Endothelial cell of umbilical vein (primary cell): Measurements from ENCODE around the gene CRY2. TPM values are rescaled to one million over a fixed set of nuclear protein-coding genes. Genes with fewer than 3 reads are reported as not detected.

Experiments
- BruUV-seq: library from RNA; stranded (reverse); fragments of 400-500 nt; replicated peaks from 2 replicates; lab custom pipeline; 2021; lab: Mats Ljungman, UMichigan
- CTCF ChIA-PET: fragments of 300-600, 350-600 bp; sonication (Branson Sonifier 250); formaldehyde crosslinking; loops from one replicate; lab custom pipeline; 2021; ENCODE audit warnings: antibody characterized with exemption, inconsistent platforms; lab: Charles Lee
- POLR2A ChIA-PET: fragments of 300-600, 350-600 bp; sonication (Branson Sonifier 250); formaldehyde crosslinking; loops from one replicate; lab custom pipeline; 2021; ENCODE audit warnings: antibody characterized with exemption, inconsistent platforms; lab: Charles Lee
- DNase-seq: peaks from one replicate; pipeline ENCODE4 v3.0.0-alpha.2; 2011; ENCODE audit warnings: low read depth, low spot score
- FAIRE-seq: peaks from 2 replicates; lab custom pipeline; 2011; peaks lifted over from hg19 to GRCh38; lab: Jason Lieb, UNC
- H2AFZ ChIP-seq: 2 replicates; pipeline ENCODE4 v1.6.0; 2012; ENCODE audit warnings: low read depth, low read length, control low read depth, inconsistent platforms
- H3K27ac ChIP-seq: 2 replicates; pipeline ENCODE4 v1.5.1; 2011; ENCODE audit warnings: low read depth, mild to moderate bottlenecking, control low read depth, low read length, moderate library complexity; ENCODE audit not compliant: insufficient read depth
- H3K27me3 ChIP-seq, 2 experiments: 2 replicates each; pipeline versions ENCODE4 v1.6.0 to v1.6.1; 2011; ENCODE audit warnings: low read length in 2 of 2, mixed read lengths in 1 of 2; ENCODE audit not compliant: control insufficient read depth in 2 of 2, insufficient read depth in 2 of 2
- H3K36me3 ChIP-seq, 2 experiments: 2 replicates in 1 of 2; 3 replicates in 1 of 2; pipeline ENCODE4 v1.5.1; 2011; ENCODE audit warnings: low read length in 2 of 2, mild to moderate bottlenecking in 1 of 2, moderate library complexity in 1 of 2; ENCODE audit not compliant: control insufficient read depth in 2 of 2, insufficient read depth in 2 of 2; ENCODE audit errors: extremely low read depth in 1 of 2
- H3K4me1 ChIP-seq: 3 replicates; pipeline ENCODE4 v1.5.1; 2011; ENCODE audit warnings: mild to moderate bottlenecking, low read length; ENCODE audit not compliant: control insufficient read depth, insufficient read depth; ENCODE audit errors: extremely low read depth
- H3K4me2 ChIP-seq: 2 replicates; pipeline ENCODE4 v1.6.1; 2011; ENCODE audit warnings: low read length, control low read depth, mixed read lengths; ENCODE audit not compliant: insufficient read depth
- H3K4me3 ChIP-seq, 3 experiments: fragments of 200-600 bp in 1 of 3; sonication (generic), shearing (Covaris generic) in 1 of 3; replicated peaks in 1 of 3; 2 replicates each; pipeline ENCODE4 v1.5.1; 2011 to 2016; ENCODE audit warnings: control low read depth in 3 of 3, low read length in 3 of 3, mild to moderate bottlenecking in 2 of 3, inconsistent platforms in 1 of 3, low read depth in 1 of 3, moderate library complexity in 1 of 3; ENCODE audit not compliant: insufficient read depth in 1 of 3
- H3K79me2 ChIP-seq: 2 replicates; pipeline ENCODE4 v1.6.0; 2012; ENCODE audit warnings: low read length, inconsistent platforms; ENCODE audit not compliant: control insufficient read depth, insufficient read depth
- H3K9ac ChIP-seq: replicated peaks from 2 replicates; pipeline ENCODE3; 2011; ENCODE audit warnings: low read length, control low read depth; ENCODE audit not compliant: insufficient read depth; ENCODE audit errors: extremely low read depth
- H3K9me1 ChIP-seq: replicated peaks from 3 replicates; pipeline ENCODE4 v1.6.0; 2011; ENCODE audit warnings: mild to moderate bottlenecking, low read length; ENCODE audit not compliant: control insufficient read depth, insufficient read depth; ENCODE audit errors: extremely low read depth
- H3K9me3 ChIP-seq: replicated peaks from 2 replicates; pipeline ENCODE4 v1.5.1; 2012; ENCODE audit warnings: low read length, inconsistent platforms; ENCODE audit not compliant: control insufficient read depth, insufficient read depth
- H4K20me1 ChIP-seq: replicated peaks from 2 replicates; pipeline ENCODE3; 2011; ENCODE audit warnings: mild to moderate bottlenecking, low read length; ENCODE audit not compliant: control insufficient read depth, insufficient read depth; ENCODE audit errors: extremely low read depth
- EZH2 ChIP-seq: IDR thresholded peaks from 2 replicates; pipeline ENCODE4 v1.6.1; 2012; ENCODE audit warnings: borderline replicate concordance, low read depth, mild to moderate bottlenecking, moderate library complexity, low read length, inconsistent platforms; ENCODE audit not compliant: severe bottlenecking
- FOS ChIP-seq: IDR thresholded peaks from 2 replicates; pipeline ENCODE4 v1.6.1; 2011; ENCODE audit warnings: mild to moderate bottlenecking, low read length, moderate library complexity, borderline replicate concordance; ENCODE audit not compliant: insufficient read depth
- GATA2 ChIP-seq: IDR thresholded peaks from 2 replicates; pipeline ENCODE4 v1.7.0; 2011; ENCODE audit warnings: low read depth, mild to moderate bottlenecking, moderate library complexity, mixed read lengths, low read length; ENCODE audit not compliant: insufficient read length, insufficient read depth
- JUN ChIP-seq: IDR thresholded peaks from 2 replicates; pipeline ENCODE4 v1.6.1; 2011; ENCODE audit warnings: borderline replicate concordance, low read depth; ENCODE audit not compliant: insufficient read length, insufficient read depth
- MAX ChIP-seq: IDR thresholded peaks from 2 replicates; pipeline ENCODE4 v1.6.1; 2011; ENCODE audit not compliant: insufficient read depth, insufficient read length
- MYC ChIP-seq: IDR thresholded peaks from one replicate; pipeline ENCODE4 v1.6.1; 2011; ENCODE audit warnings: mild to moderate bottlenecking, low read depth, low read length
- POLR2A ChIP-seq: IDR thresholded peaks from 2 replicates; pipeline ENCODE4 v1.6.1; 2012; ENCODE audit warnings: low read depth, mild to moderate bottlenecking, control low read depth, low read length
- POLR2AphosphoS5 ChIP-seq: IDR thresholded peaks from 2 replicates; pipeline ENCODE4 v1.6.1; 2012; ENCODE audit warnings: low read depth, mild to moderate bottlenecking, control low read depth, low read length, moderate library complexity; ENCODE audit not compliant: insufficient read depth
- dilution Hi-C: fragments of 300-500 bp; cut with MboI; formaldehyde crosslinking; loops from one replicate; pipeline ENCODE4 v1.15.0; 2019; ENCODE audit warnings: low sequenced_read_pairs; ENCODE audit not compliant: extremely low pct_ligation_motif_present
- intact Hi-C: fragments of 100-400 bp; cut with micrococcal nuclease; formaldehyde crosslinking; loops from one replicate; pipeline ENCODE4 v1.10.0; 2022
- polyA plus RNA-seq, 4 experiments: library from polyadenylated mRNA; depleted of rRNA in 3 of 4; stranded (reverse) in 3 of 4; unstranded in 1 of 4; fragments of >200 nt; gene quantifications; 2 replicates each; pipeline versions ENCODE4 v1.2.1 to v1.2.3, GENCODE V29; 2011 to 2012; ENCODE audit warnings: missing spikeins in 1 of 4
- total RNA-seq: library from RNA; stranded (reverse); gene quantifications from 2 replicates; pipeline ENCODE4 v1.2.3, GENCODE V29; 2021
- TF ChIP-seq, protein P1 (sequence below), 2 donors: IDR thresholded peaks; 1 replicate in 1 of 2; 2 replicates in 1 of 2; pipeline ENCODE4 v1.5.1; 2011; ENCODE audit warnings: low read length in 2 of 2, mild to moderate bottlenecking in 2 of 2, moderate library complexity in 2 of 2, control low read depth in 1 of 2, inconsistent platforms in 1 of 2, low read depth in 1 of 2; ENCODE audit not compliant: insufficient read depth in 1 of 2; ENCODE audit errors: extremely low read depth in 1 of 2

The CRY2 gene
- total and polyA plus RNA-seq, 2 donors (not counting 3 experiments of a cell fraction or from before 2014, with no cell fraction given) = 7.7 to 11.7 TPM

GRCh38 chr11:45864041-45864440 lies 16.8 kb downstream of the CRY2 start:
- H3K79me2 ChIP-seq = no peaks in the 10 kb centered on the region
- H3K27me3 ChIP-seq = no peaks in the 10 kb centered on the region
- TF ChIP-seq JUN (no peak), POLR2AphosphoS5 (no peak), POLR2A (no peak), FOS (no peak)
- BruUV-seq = no TSS peak
- no peaks in the 10 kb centered on the region for H3K9me3 ChIP-seq
- no peak overlapping the region for H2AFZ ChIP-seq
- FAIRE-seq (no peak), DNase-seq (peak; percentile 56)
- no peak overlapping the region for H3K4me2 ChIP-seq
- intact Hi-C loops = no loop called here
- H4K20me1 ChIP-seq = no peaks in the 10 kb centered on the region
- CTCF ChIA-PET = no interaction called here
- H3K36me3 ChIP-seq = peaks cover 0 to 29% of the 10 kb centered on the region in 2 experiments
- H3K4me3 ChIP-seq = no peak overlapping the region
- dilution Hi-C loops = no loop called here
- POLR2A ChIA-PET = no interaction called here
- H3K4me1 ChIP-seq = peaks cover 8% of the 10 kb centered on the region
- H3K27ac ChIP-seq = no peak overlapping the region
- H3K9me1 ChIP-seq = no peaks in the 10 kb centered on the region
- no peak overlapping the region for H3K9ac ChIP-seq

GRCh38 chr11:45869551-45869950 lies 22.3 kb downstream of the CRY2 start:
- ChIA-PET CTCF (interaction anchor here (1.1 kb wide), 1 partner anchor 27 kb away, joined by 6 read pairs; no protein-coding TSS in a partner anchor), POLR2A (no interaction called here)
- H3K9me3 ChIP-seq = no peaks in the 10 kb centered on the region
- no peaks in the 10 kb centered on the region for H3K27me3 ChIP-seq
- H3K9me1 ChIP-seq = no peaks in the 10 kb centered on the region
- dilution Hi-C loops = no loop called here
- H3K4me1 ChIP-seq = no peaks in the 10 kb centered on the region
- intact Hi-C loops = no loop called here
- FAIRE-seq (no peak), DNase-seq (no peak)
- BruUV-seq = no TSS peak
- no peak overlapping the region for H2AFZ ChIP-seq
- no peaks in the 10 kb centered on the region for H3K79me2 ChIP-seq
- H3K27ac ChIP-seq = no peak overlapping the region
- H3K9ac ChIP-seq = no peak overlapping the region
- no peak overlapping the region for H3K4me3 ChIP-seq
- H4K20me1 ChIP-seq = no peaks in the 10 kb centered on the region
- H3K36me3 ChIP-seq = peaks cover 5 to 48% of the 10 kb centered on the region in 2 experiments
- H3K4me2 ChIP-seq = no peak overlapping the region
- no peak for TF ChIP-seq GATA2
- TF ChIP-seq EZH2 = no peak
- no peak for TF ChIP-seq FOS
- TF ChIP-seq POLR2A = no peak
- TF ChIP-seq, protein P1, sequence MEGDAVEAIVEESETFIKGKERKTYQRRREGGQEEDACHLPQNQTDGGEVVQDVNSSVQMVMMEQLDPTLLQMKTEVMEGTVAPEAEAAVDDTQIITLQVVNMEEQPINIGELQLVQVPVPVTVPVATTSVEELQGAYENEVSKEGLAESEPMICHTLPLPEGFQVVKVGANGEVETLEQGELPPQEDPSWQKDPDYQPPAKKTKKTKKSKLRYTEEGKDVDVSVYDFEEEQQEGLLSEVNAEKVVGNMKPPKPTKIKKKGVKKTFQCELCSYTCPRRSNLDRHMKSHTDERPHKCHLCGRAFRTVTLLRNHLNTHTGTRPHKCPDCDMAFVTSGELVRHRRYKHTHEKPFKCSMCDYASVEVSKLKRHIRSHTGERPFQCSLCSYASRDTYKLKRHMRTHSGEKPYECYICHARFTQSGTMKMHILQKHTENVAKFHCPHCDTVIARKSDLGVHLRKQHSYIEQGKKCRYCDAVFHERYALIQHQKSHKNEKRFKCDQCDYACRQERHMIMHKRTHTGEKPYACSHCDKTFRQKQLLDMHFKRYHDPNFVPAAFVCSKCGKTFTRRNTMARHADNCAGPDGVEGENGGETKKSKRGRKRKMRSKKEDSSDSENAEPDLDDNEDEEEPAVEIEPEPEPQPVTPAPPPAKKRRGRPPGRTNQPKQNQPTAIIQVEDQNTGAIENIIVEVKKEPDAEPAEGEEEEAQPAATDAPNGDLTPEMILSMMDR (IDR thresholded peaks at IDR 0.05; ENCODE audit: extremely low read depth in 1 of 2, insufficient read depth in 1 of 2, low read depth in 1 of 2, low read length in 2 of 2) = no peak
- TF ChIP-seq POLR2AphosphoS5 = no peak
- no peak for TF ChIP-seq MAX
- TF ChIP-seq MYC = no peak
- no peak for TF ChIP-seq JUN
